GM15510 (cell line): ENCODE results near the gene LRTM2.

Source experiments
- POLR2A ChIP-seq: IDR thresholded peaks from 3 replicates; pipeline ENCODE4 v1.6.1; 2011; ENCODE audit warnings: borderline replicate concordance; ENCODE audit not compliant: insufficient read length; ENCODE audit errors: extremely low read depth

The LRTM2 gene

GRCh38 chr12:1815108-1815507 is 5.3 kb upstream of the LRTM2 start:
- no peak for TF ChIP-seq POLR2A

DNA sequence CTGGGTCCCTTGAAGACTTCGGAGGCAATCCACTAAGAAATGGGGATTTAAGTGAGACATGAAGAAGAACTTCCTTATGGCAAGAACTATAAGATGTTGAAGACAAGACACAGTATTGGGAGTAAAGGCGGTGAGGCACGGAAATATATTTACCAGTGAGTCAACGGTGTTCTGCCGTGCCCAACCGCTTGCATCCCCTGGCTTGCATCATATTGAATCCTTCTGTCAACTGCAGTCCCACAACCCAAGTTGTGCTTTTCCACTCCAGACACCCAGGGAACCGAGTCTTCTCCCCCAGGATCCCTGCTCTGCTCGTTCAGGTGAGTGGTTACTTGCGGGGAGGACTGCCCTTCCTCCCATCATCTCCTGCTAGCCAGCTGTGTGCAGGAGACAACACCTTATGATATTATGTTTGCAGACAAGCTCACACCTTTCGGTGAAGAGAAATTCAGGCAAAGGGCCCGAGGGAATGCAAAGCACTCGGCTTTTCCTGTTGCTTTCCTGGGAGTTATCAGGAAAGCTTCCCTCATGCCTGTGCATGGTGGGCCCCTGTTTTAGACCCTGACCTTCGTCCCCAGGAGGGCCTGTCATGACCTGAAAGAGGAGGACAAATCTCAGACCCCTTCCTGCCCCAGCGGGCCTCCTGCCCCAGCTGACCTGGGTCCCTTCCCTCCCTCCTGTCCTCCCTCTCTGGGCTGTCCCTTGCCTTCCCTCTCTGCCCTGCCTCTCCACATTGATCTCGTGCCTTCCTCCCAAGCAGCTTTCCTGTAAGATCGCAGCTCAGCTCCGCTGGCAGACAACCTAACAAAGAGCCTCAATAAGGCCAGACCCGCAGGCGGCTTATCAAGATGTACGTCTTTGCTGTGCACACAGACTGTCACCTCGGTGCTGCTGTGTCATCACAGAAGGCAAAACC is 4.3 kb upstream of the LRTM2 start:
- TF ChIP-seq POLR2A: no peak

DNA sequence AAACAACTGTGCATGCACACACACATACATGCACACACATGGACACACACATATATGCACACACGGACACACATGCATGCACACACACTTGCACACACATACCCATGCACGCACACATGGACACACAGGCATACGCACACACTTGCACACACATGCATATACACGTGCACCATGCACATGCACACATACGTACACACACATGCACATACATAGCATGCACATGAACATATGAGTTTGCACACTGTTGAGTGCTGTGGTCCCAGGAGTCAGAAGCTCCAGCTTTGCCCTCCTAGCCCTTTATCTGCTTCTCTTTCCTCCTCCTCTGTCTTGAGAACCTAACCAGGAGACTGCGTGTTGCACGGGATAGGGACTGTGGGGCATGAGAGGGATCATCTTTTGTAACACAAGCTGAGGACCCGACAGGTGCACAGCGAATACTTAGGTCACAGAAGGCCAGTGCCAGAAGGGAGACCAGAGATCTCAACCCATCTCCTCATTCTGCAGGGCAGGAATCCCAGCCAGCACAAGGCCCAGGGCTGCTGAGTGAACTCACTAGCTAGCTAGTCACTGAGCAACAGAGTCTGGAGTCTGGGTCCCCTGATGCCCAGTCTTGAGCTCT is 3.5 kb upstream of the LRTM2 start:
- TF ChIP-seq POLR2A: no peak

DNA sequence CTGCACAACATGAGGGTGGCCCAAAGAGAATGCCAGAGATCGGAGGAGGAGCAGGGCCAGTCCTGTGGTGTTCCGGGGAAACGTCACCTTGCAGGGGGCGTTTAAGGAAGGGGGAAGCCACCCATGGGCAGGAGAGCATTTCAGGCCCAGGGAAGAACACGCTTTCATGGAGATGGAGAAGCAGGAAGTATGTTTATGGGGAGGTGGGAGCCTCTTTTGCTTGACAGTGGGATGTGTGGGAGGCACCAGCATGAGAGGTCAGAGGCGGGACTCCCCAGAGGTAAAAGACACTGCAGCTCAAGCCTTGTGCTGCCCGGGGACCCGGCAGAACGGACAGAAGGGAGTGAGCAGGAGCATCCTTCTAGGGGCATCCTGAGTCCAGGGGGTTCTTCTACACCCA is 1.3 kb upstream of the LRTM2 start:
- no peak for TF ChIP-seq POLR2A

DNA sequence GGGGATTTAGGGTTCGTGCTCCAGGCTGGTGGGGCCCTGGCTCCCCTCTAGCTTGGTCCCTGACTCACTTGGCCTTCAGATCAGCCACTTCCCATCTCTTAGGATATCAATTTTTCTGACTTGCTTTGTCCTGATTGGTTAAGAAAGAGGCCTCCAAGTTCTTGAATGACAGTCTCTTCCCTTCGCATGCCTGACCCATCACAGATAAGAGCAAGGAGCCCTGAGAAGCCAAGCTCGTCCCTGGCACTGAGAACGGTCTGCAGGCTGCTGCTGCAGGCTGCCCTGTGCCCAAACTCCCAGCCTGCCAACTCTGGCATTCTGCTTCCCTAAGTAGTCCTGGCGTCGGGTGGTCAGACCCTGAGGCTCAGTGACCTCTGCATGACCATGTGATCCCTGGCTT is 794 bp upstream of the LRTM2 start:
- no peak for TF ChIP-seq POLR2A

- no peak for TF ChIP-seq POLR2A
Observed at GRCh38 chr12:1820896-1821291, 529 bp downstream of the LRTM2 start.

DNA sequence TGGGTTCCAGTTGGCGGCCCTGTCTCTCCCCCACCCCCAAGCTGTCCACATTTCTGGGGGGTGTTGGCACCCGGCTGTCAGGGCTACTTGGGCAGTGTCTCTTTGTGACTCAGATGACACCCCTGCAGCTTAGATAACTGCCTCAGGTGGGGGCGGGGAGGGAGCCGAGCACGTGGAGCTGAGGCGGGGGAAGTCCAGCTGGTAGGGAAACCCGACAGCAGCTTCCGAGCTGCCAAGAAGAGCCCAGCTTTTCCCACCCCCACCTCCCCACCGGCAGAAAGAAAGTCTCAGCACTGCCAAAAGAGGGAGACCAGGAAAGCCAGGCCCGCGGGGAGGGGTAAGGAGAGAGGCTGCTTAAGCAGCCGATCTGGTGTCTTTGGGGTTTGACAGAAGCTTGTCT is 1.4 kb downstream of the LRTM2 start:
- TF ChIP-seq POLR2A: no peak

- TF ChIP-seq POLR2A: no peak
Observed at GRCh38 chr12:1822699-1823098, 2.3 kb downstream of the LRTM2 start.

DNA sequence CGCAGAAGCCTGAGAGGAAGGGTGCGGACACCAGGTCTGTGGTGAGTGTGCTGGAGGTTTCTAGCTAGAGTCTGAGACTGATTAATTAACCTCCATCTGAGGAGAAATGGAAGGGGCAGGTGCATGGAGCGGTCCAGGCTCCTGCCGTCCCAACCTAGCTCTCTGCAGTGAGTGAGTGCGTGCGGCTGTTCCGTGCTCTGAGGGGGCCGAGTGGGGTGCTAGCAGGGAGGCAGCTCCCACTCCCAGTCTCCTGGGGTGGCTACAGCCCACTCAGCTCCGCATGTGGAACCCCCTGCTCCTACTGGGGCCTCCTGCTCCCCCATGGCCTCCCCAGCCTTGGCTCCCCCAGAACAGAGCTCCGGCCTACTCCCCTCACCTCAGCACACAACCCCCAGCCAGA is 2.9 kb downstream of the LRTM2 start:
- no peak for TF ChIP-seq POLR2A

GRCh38 chr12:1825382-1826102 is 5.2 kb downstream of the LRTM2 start:
- TF ChIP-seq POLR2A: no peak

DNA sequence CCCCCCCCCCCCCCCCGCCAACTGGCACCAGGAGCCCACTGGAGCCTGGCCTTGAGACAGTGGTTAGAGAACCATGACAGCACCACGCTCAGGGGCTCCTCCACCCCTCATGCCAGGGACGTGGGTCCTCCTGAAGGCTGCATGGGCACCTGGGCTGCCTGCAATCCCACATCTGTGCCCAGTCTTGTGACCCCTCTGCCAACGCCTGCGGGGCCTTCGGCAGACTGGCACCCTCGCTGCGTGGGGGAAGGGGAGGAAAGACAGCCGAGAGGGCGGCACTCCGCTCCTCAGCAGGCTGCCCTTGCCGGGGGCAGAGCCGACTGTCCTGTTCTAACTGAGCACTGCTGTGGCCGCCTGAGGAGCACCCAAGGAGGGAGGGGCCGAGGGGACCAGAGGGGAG is 6.0 kb downstream of the LRTM2 start:
- no peak for TF ChIP-seq POLR2A

DNA sequence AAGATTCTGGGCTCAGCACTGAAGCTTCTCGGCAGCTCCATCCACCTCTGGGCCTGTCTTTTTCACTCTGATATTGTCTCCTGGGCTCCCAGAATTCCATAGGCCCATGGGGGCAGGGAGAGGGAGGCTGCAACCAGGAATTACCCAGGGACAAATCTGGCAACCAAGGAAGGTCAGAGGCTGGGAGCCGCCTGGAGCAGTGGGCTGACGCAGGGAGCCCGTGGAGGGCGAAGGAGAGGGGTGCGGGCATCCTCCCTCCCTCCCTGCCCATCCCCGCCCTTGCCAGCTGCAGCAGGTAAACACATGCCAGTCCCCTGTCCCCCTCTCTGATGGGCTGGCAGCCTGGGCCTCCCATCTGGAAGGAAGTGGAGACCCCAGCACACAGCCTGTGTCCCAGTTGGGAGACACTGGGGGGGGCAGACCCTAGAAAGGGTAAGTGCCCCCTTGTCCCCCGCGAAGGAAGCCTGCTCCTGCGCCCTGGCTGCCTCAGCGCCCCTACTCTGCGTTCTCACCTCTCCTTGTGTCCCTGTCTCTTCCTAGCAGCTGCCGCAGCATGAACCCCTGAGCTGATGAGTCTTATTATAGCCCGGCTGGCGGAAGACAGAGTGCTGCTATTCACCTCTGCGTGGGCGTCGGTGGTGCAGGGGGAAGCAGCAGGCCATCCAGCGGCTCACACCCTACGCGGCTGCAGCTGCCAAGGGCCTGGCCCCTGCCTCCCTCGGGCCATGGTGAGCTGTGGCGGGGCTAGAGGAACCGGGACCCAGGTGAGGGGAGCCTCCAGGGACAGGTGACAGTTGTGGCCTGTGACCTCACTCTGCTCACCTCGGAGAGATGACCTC is 6.7 kb downstream of the LRTM2 start:
- TF ChIP-seq POLR2A: no peak

DNA sequence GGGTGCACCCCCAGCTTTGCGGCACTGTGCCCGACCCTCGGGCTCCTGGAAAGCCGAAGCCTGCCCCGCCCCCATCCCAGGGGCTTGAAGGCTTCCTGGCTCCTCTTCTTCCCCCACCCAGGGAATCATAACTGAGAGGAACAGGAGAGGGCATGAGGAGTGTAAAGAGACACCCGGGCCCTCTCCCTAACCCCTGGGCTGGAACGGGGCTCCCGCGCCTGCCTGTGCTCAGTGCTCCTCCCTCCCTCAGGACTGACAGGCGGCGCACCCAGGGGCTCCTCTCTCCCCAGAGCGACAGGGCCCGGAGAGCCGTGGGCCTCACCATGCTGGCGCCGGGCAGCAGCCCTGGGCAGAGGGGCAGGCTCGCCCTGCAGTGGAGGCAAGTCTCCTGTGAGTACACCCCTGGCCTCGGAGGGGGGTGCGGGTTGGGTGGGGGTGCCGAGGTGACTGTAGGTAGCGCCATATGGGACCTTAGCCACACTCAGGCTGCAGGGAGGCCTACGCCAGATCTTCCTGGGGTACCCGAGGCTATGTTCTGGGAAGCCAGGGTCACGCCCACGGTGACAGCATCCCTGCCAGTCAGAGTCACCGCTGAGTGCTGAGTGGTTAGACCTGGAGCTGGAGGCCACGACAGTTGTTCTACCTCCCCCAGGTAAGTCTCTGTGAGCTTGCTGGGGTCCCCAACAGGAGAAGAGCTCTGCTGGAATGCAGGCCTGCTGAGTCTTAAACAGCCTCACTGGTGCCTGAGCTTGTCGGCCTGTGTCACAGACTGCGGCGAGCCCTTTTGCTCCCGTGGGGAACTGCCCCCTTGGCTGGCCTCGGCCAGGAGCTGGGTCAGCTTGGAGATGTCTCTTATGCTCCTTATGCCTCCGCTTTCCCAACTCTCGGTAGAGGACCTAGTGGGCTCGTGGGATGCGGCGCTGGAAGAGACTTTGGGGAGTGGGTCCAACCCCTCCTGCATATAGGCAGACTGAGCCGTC is 7.8 kb downstream of the LRTM2 start:
- TF ChIP-seq POLR2A: no peak
